Measurements from ENCODE around the gene SHC4. TPM values are rescaled to one million over a fixed set of nuclear protein-coding genes. Genes with fewer than 3 reads are reported as not detected.
A peak's percentile ranks its signal among the peaks of the same experiment; 100 is the strongest.

Gene SHC4
- total RNA-seq, 1 donor from 2014 or later = 2.1 TPM

DNA sequence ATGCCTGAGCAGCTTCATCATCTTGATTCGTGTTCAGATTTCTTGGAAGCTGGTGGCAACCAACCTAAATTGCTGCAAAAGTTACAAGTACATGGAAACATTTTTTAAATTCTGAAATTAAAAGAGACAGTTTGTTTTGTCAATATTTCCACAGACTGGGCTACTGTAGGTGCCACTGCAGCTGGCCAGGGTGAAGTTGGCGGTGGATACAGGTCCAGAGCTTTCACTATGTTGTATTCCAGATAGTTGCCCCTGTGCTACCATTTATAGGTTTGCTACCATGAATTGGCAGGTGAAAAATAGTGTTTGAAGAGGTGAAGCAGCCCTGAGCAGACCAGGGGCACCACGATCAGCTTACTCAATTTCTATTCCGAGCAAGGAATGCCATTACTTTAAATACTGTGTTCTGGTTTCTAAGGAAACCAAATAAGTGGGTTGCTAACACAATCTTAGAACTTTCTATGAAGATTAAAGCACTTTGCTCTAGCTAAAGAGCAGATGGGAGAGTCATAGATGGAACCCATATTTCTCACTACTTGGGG is 21.2 kb upstream of the SHC4 start:
- Histone ChIP-seq H3K4me3 (ENCODE audit: low read length in 3 of 3) (no peak overlapping the region), H3K4me1 (ENCODE audit: control insufficient read depth in 3 of 3, insufficient read depth in 3 of 3, low read length in 3 of 3) (peaks cover 0 to 4% (median 0%) of the 10 kb centered on the region in 3 donors), H3K27ac (ENCODE audit: low read depth, low read length) (peak overlapping the region; percentile 45), H3K27me3 (ENCODE audit: control insufficient read depth in 3 of 3, insufficient read depth in 3 of 3, low read length in 3 of 3) (peaks cover 0 to 8% (median 0%) of the 10 kb centered on the region in 3 donors), H3K9ac (ENCODE audit: low read depth in 1 of 3, low read length in 3 of 3) (no peak overlapping the region), H3K36me3 (ENCODE audit: control insufficient read depth in 3 of 3, insufficient read depth in 3 of 3, low read length in 3 of 3) (no peaks in the 10 kb centered on the region), H3K9me3 (ENCODE audit: control insufficient read depth in 3 of 3, low read length in 3 of 3) (no peaks in the 10 kb centered on the region)

DNA sequence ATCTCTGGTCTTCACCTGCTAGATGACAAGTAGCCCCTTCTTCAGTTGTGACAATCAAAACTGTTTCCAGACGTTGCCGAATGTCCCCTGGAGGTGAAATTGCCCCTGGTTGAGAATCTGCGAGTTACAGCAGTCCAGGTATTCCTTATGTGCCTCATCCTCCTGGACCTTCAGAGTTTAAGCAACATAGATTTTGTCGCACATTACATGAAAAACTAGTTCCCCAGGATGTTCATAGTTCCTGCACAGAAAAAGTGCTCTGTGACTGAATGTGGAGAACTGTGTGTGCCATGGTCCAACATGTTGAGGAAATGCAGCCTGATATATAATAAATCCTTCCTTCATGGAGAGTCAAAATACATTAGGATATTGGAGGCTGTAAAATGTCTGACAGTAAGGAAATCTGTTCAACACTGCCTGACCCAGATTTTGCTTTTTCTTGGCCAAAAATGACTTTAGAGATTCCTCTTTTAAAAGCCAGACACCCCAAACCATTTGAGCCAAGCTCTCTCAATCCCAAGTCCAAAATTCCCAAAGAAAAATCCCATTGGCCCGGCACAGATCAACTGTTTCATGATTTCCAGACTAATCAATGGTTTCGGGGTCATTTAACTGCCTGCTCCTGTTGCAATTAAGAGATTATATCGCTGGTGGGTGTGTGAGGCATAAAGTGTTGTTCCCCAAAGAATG is 20.4 kb upstream of the SHC4 start:
- Histone ChIP-seq H3K4me3 (ENCODE audit: low read length in 3 of 3) (no peak overlapping the region), H3K4me1 (ENCODE audit: control insufficient read depth in 3 of 3, insufficient read depth in 3 of 3, low read length in 3 of 3) (peaks cover 0 to 4% (median 0%) of the 10 kb centered on the region in 3 donors), H3K9me3 (ENCODE audit: control insufficient read depth in 3 of 3, low read length in 3 of 3) (no peaks in the 10 kb centered on the region), H3K9ac (ENCODE audit: low read depth in 1 of 3, low read length in 3 of 3) (no peak overlapping the region), H3K36me3 (ENCODE audit: control insufficient read depth in 3 of 3, insufficient read depth in 3 of 3, low read length in 3 of 3) (no peaks in the 10 kb centered on the region), H3K27me3 (ENCODE audit: control insufficient read depth in 3 of 3, insufficient read depth in 3 of 3, low read length in 3 of 3) (peaks cover 0 to 11% (median 0%) of the 10 kb centered on the region in 3 donors), H3K27ac (ENCODE audit: low read depth, low read length) (peak overlapping the region; percentile 6)

DNA sequence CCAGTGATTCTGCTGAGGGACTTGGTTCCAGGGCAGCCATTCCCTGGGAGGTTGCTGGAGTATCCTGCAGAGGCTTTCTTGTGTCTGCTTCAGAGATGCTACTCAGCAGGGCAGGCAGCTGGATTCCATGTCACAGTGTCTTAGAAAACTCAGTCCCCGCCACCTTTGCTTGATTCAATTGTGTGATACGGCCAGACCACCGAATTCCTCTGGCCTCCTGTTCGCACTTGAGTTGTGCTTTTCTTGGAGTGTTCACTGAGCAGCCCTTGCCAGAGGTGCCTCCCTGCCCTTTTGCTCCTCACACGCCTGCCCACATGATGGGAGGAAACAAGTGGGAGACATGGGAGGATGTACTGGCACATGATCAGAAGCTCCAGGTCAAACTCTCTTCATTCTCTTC is 19.6 kb upstream of the SHC4 start:
- peaks cover 0 to 4% (median 0%) of the 10 kb centered on the region in 3 donors for H3K4me1 ChIP-seq (ENCODE audit: control insufficient read depth in 3 of 3, insufficient read depth in 3 of 3, low read length in 3 of 3)

DNA sequence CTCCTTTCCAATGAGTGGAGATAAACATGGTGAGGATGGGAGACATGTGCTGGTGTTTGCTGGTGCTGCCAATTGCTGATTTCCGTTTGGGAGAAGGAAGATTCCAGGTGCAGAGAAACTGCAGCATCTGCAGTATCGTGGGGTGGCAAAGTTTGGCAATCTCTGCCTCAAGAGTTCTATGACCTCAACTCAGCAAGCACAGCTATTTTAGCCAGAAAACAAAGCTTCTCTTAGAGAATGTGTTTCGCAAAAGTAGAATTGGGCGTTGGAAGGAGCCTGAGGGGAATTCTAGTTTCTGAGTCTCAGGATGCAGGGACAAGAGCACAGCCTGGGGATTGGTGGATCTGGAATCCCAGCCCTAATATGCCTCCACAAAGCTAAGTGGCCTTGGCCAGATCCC is 18.2 kb upstream of the SHC4 start:
- no peaks in the 10 kb centered on the region for H3K36me3 ChIP-seq (ENCODE audit: control insufficient read depth in 3 of 3, insufficient read depth in 3 of 3, low read length in 3 of 3)
- peaks cover 0 to 11% (median 0%) of the 10 kb centered on the region in 3 donors for H3K27me3 ChIP-seq (ENCODE audit: control insufficient read depth in 3 of 3, insufficient read depth in 3 of 3, low read length in 3 of 3)
- no peak overlapping the region for H3K9ac ChIP-seq (ENCODE audit: low read depth in 1 of 3, low read length in 3 of 3)
- peaks cover 0 to 4% (median 0%) of the 10 kb centered on the region in 3 donors for H3K4me1 ChIP-seq (ENCODE audit: control insufficient read depth in 3 of 3, insufficient read depth in 3 of 3, low read length in 3 of 3)
- no peaks in the 10 kb centered on the region for H3K9me3 ChIP-seq (ENCODE audit: control insufficient read depth in 3 of 3, low read length in 3 of 3)
- no peak overlapping the region for H3K4me3 ChIP-seq (ENCODE audit: low read length in 3 of 3)
- no peak overlapping the region for H3K27ac ChIP-seq (ENCODE audit: low read depth, low read length)

More for the DNA sequence above, 19.6 kb upstream of the SHC4 start:
- Histone ChIP-seq H3K27ac (ENCODE audit: low read depth, low read length) (no peak overlapping the region), H3K36me3 (ENCODE audit: control insufficient read depth in 3 of 3, insufficient read depth in 3 of 3, low read length in 3 of 3) (no peaks in the 10 kb centered on the region), H3K4me3 (ENCODE audit: low read length in 3 of 3) (no peak overlapping the region), H3K27me3 (ENCODE audit: control insufficient read depth in 3 of 3, insufficient read depth in 3 of 3, low read length in 3 of 3) (peaks cover 0 to 11% (median 0%) of the 10 kb centered on the region in 3 donors), H3K9ac (ENCODE audit: low read depth in 1 of 3, low read length in 3 of 3) (no peak overlapping the region), H3K9me3 (ENCODE audit: control insufficient read depth in 3 of 3, low read length in 3 of 3) (no peaks in the 10 kb centered on the region)

GRCh38 chr15:48978638-48979037 is 14.9 kb upstream of the SHC4 start:
- no peak overlapping the region for H3K27ac ChIP-seq (ENCODE audit: low read depth, low read length)
- H3K27me3 ChIP-seq (ENCODE audit: control insufficient read depth in 3 of 3, insufficient read depth in 3 of 3, low read length in 3 of 3) = peaks cover 0 to 11% (median 0%) of the 10 kb centered on the region in 3 donors
- H3K36me3 ChIP-seq (ENCODE audit: control insufficient read depth in 3 of 3, insufficient read depth in 3 of 3, low read length in 3 of 3) = no peaks in the 10 kb centered on the region
- H3K4me3 ChIP-seq (ENCODE audit: low read length in 3 of 3) = no peak overlapping the region
- peaks cover 0 to 10% (median 7%) of the 10 kb centered on the region in 3 donors for H3K4me1 ChIP-seq (ENCODE audit: control insufficient read depth in 3 of 3, insufficient read depth in 3 of 3, low read length in 3 of 3)
- no peak overlapping the region for H3K9ac ChIP-seq (ENCODE audit: low read depth in 1 of 3, low read length in 3 of 3)
- H3K9me3 ChIP-seq (ENCODE audit: control insufficient read depth in 3 of 3, low read length in 3 of 3) = no peaks in the 10 kb centered on the region

- Histone ChIP-seq H3K27me3 (ENCODE audit: control insufficient read depth in 3 of 3, insufficient read depth in 3 of 3, low read length in 3 of 3) (peaks cover 0 to 4% (median 0%) of the 10 kb centered on the region in 3 donors), H3K9ac (ENCODE audit: low read depth in 1 of 3, low read length in 3 of 3) (peak overlapping the region in 2 of 3 donors; percentile 79 to 83), H3K27ac (ENCODE audit: low read depth, low read length) (peak overlapping the region; percentile 20), H3K9me3 (ENCODE audit: control insufficient read depth in 3 of 3, low read length in 3 of 3) (no peaks in the 10 kb centered on the region), H3K4me3 (ENCODE audit: low read length in 3 of 3) (peak overlapping the region; percentile 64 to 79 (median 66)), H3K4me1 (ENCODE audit: control insufficient read depth in 3 of 3, insufficient read depth in 3 of 3, low read length in 3 of 3) (peaks cover 0 to 10% (median 7%) of the 10 kb centered on the region in 3 donors), H3K36me3 (ENCODE audit: control insufficient read depth in 3 of 3, insufficient read depth in 3 of 3, low read length in 3 of 3) (no peaks in the 10 kb centered on the region)
Measured at GRCh38 chr15:48976444-48977088, 12.8 kb upstream of the SHC4 start.

- Histone ChIP-seq H3K9ac (ENCODE audit: low read depth in 1 of 3, low read length in 3 of 3) (peak overlapping the region; percentile 74 to 83 (median 79)), H3K4me3 (ENCODE audit: low read length in 3 of 3) (peak overlapping the region; percentile 64 to 79 (median 66)), H3K27ac (ENCODE audit: low read depth, low read length) (peak overlapping the region; percentile 20), H3K27me3 (ENCODE audit: control insufficient read depth in 3 of 3, insufficient read depth in 3 of 3, low read length in 3 of 3) (peaks cover 0 to 3% (median 0%) of the 10 kb centered on the region in 3 donors), H3K36me3 (ENCODE audit: control insufficient read depth in 3 of 3, insufficient read depth in 3 of 3, low read length in 3 of 3) (no peaks in the 10 kb centered on the region), H3K9me3 (ENCODE audit: control insufficient read depth in 3 of 3, low read length in 3 of 3) (no peaks in the 10 kb centered on the region), H3K4me1 (ENCODE audit: control insufficient read depth in 3 of 3, insufficient read depth in 3 of 3, low read length in 3 of 3) (peaks cover 0 to 10% (median 7%) of the 10 kb centered on the region in 3 donors)
Measured at GRCh38 chr15:48975472-48976419, 12.0 kb upstream of the SHC4 start.

DNA sequence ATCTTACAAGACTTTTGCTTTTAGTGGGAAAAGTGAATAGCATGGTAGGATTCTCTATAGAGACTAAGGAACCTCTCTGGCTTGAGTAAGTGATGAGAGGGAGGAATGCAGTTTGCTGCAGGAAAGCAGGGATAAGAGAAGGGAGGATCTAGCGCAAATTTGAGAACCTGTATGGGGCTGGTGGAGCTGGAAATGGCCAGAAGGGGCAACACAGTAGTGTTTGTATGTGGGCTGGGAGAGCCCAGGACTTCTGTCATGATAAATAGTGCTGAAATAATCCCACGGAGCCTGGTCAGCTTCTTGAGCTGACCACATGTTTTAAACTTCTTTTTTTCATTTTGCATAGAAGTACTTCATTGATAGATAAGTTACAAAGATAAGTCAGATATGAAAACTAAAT is 11.2 kb upstream of the SHC4 start:
- no peak overlapping the region for H3K9ac ChIP-seq (ENCODE audit: low read depth in 1 of 3, low read length in 3 of 3)
- H3K4me3 ChIP-seq (ENCODE audit: low read length in 3 of 3) = no peak overlapping the region
- H3K9me3 ChIP-seq (ENCODE audit: control insufficient read depth in 3 of 3, low read length in 3 of 3) = no peaks in the 10 kb centered on the region
- H3K4me1 ChIP-seq (ENCODE audit: control insufficient read depth in 3 of 3, insufficient read depth in 3 of 3, low read length in 3 of 3) = peaks cover 0 to 10% (median 7%) of the 10 kb centered on the region in 3 donors
- no peak overlapping the region for H3K27ac ChIP-seq (ENCODE audit: low read depth, low read length)
- peaks cover 0 to 3% (median 0%) of the 10 kb centered on the region in 3 donors for H3K27me3 ChIP-seq (ENCODE audit: control insufficient read depth in 3 of 3, insufficient read depth in 3 of 3, low read length in 3 of 3)
- no peaks in the 10 kb centered on the region for H3K36me3 ChIP-seq (ENCODE audit: control insufficient read depth in 3 of 3, insufficient read depth in 3 of 3, low read length in 3 of 3)

DNA sequence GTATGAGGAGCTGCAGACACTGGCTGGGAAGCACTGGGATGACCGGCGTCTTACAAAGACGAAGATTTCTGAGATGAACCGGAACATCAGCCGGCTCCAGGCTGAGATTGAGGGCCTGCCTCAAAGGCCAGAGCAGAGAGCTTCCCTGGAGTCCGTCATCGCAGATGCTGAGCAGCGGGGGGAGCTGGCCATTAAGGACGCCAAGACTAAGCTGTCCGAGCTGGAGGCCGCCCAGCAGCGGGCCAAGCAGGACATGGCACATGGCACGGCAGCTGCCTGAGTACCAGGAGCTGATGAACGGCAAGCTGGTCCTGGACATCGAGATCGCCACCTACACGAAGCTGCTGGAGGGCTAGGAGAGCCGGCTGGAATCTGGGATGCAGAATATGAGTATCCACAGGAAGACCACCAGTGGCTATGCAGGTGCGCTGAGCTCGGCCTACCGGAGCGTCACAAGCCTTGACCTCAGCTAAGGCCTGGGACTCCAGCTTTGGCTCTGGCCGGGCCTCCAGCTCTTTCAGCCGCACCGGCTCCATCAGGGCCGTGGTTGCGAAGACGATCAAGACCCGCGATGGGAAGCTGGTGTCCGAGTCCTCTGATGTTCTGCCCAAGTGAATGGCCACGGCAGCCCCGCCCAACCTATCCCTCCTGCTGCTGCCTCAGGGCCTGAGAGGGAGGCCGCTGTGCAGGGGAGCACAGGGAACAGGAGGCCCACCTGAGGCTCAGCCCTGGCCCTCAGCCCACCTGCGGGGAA is 9.2 kb upstream of the SHC4 start:
- Histone ChIP-seq H3K27ac (ENCODE audit: low read depth, low read length) (no peak overlapping the region), H3K9me3 (ENCODE audit: control insufficient read depth in 3 of 3, low read length in 3 of 3) (no peaks in the 10 kb centered on the region), H3K4me3 (ENCODE audit: low read length in 3 of 3) (no peak overlapping the region), H3K27me3 (ENCODE audit: control insufficient read depth in 3 of 3, insufficient read depth in 3 of 3, low read length in 3 of 3) (no peaks in the 10 kb centered on the region), H3K4me1 (ENCODE audit: control insufficient read depth in 3 of 3, insufficient read depth in 3 of 3, low read length in 3 of 3) (peaks cover 0 to 10% (median 7%) of the 10 kb centered on the region in 3 donors), H3K36me3 (ENCODE audit: control insufficient read depth in 3 of 3, insufficient read depth in 3 of 3, low read length in 3 of 3) (no peaks in the 10 kb centered on the region), H3K9ac (ENCODE audit: low read depth in 1 of 3, low read length in 3 of 3) (no peak overlapping the region)

Measured in skeletal muscle tissue (tissue), 4 donors.